Measurements from ENCODE around the gene USP49. TPM values are rescaled to one million over a fixed set of nuclear protein-coding genes. Genes with fewer than 3 reads are reported as not detected.

The USP49 gene
- total and polyA plus RNA-seq, 10 of the 15 experiments (the other 5 are each of a cell fraction or from before 2014, with no cell fraction given), result 1.0 to 7.7 (median 4.3) TPM

DNA sequence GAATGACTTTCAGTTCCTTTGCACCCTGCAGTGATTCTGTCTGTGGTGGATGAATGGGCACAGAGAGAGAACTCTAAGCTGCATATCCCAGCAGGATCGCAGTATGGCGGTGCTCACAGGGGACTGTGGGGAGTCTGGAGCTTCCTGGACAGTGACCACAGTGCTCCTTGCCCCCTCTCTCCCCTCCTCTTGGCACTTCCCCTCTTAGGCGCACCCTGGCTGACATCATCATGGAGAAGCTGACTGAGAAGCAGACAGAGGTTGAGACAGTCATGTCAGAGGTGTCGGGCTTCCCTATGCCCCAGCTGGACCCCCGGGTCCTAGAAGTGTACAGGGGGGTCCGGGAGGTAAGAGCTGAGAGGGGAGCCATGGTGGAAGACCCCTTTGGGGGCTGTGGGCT, 34.7 kb upstream of the USP49 start:
- Histone ChIP-seq H3K79me2 (ENCODE audit: control insufficient read depth, insufficient read depth, low read length) (peaks cover 8% of the 10 kb centered on the region), H3K4me3 (no peak overlapping the region), H3K27ac (ENCODE audit: control insufficient read depth, insufficient read depth) (no peak overlapping the region), H2AFZ (ENCODE audit: control insufficient read depth, low read depth, low read length) (no peak overlapping the region), H3K9ac (ENCODE audit: control insufficient read depth, insufficient read depth, low read length) (no peak overlapping the region), H3K36me3 (ENCODE audit: control insufficient read depth in 2 of 2, insufficient read depth in 2 of 2, low read length in 1 of 2) (peaks cover 33 to 50% of the 10 kb centered on the region in 2 experiments), H3K27me3 (replicated peaks in 1 of 2; ENCODE audit: control insufficient read depth in 2 of 2, insufficient read depth in 2 of 2, low read length in 1 of 2) (no peaks in the 10 kb centered on the region), H3K9me3 (replicated peaks; ENCODE audit: control insufficient read depth, insufficient read depth, low read length) (no peaks in the 10 kb centered on the region), H3K4me1 (ENCODE audit: control insufficient read depth, insufficient read depth, low read length) (peaks cover 4% of the 10 kb centered on the region; the same call in 1 of the 2 replicates), H4K20me1 (ENCODE audit: control insufficient read depth, insufficient read depth) (0 out of 2 replicates have a peak, but pooled peaks cover under 1% of the 10 kb centered on the region), H3K4me2 (ENCODE audit: control insufficient read depth, insufficient read depth) (no peak overlapping the region)
- BruUV-seq (replicated peaks), result no TSS peak
- FAIRE-seq (no peak), ATAC-seq (no peak), DNase-seq (ENCODE audit: low read depth, low spot score) (no peak)
- ChIA-PET POLR2A (interaction anchor here (1.4 kb wide), 1 partner anchor 8 kb away, joined by 4 read pairs; the partner anchor contains the start of genes BYSL and MED20), CTCF (interaction anchor here (1.8 to 13.2 kb wide), 2 partner anchors 6 to 83 kb away, joined by 5 to 137 read pairs; partner anchors contain the start of genes BYSL and MED20), SMC1A (ENCODE audit: uncharacterized antibody, unreplicated experiment) (interaction anchor here (1.2 kb wide), 1 partner anchor 8 kb away, joined by 5 read pairs; no protein-coding TSS in a partner anchor), RAD21 (ENCODE audit: unreplicated experiment) (interaction anchor here (1.2 to 2.0 kb wide), 2 partner anchors 9 to 110 kb away, joined by 3 to 7 read pairs; partner anchors contain the start of genes BYSL and MED20)
- TF ChIP-seq, protein P1, sequence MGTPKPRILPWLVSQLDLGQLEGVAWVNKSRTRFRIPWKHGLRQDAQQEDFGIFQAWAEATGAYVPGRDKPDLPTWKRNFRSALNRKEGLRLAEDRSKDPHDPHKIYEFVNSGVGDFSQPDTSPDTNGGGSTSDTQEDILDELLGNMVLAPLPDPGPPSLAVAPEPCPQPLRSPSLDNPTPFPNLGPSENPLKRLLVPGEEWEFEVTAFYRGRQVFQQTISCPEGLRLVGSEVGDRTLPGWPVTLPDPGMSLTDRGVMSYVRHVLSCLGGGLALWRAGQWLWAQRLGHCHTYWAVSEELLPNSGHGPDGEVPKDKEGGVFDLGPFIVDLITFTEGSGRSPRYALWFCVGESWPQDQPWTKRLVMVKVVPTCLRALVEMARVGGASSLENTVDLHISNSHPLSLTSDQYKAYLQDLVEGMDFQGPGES (IDR thresholded peaks at IDR 0.05), result no peak
- TF ChIP-seq CBX5 (IDR thresholded peaks at IDR 0.05; ENCODE audit: low read depth) (no peak), RCOR1 (conservative IDR thresholded peaks at IDR 0.05; ENCODE audit: low read depth, low read length) (no peak), BRCA1 (IDR thresholded peaks at IDR 0.05; ENCODE audit: low read depth, low read length) (no peak), SUPT20H (IDR thresholded peaks at IDR 0.05; ENCODE audit: borderline replicate concordance, control insufficient read depth, low read depth, low read length) (no peak), NR2C1 (IDR thresholded peaks at IDR 0.05) (no peak), HCFC1 (IDR thresholded peaks at IDR 0.05; ENCODE audit: low read length) (no peak), MXI1 (IDR thresholded peaks at IDR 0.05; ENCODE audit: low read depth, low read length) (no peak), ZSCAN29 (IDR thresholded peaks at IDR 0.05) (no peak), POLR2A (IDR thresholded peaks at IDR 0.05; ENCODE audit: low read depth, low read length) (no peak)
- TF ChIP-seq, protein P2, sequence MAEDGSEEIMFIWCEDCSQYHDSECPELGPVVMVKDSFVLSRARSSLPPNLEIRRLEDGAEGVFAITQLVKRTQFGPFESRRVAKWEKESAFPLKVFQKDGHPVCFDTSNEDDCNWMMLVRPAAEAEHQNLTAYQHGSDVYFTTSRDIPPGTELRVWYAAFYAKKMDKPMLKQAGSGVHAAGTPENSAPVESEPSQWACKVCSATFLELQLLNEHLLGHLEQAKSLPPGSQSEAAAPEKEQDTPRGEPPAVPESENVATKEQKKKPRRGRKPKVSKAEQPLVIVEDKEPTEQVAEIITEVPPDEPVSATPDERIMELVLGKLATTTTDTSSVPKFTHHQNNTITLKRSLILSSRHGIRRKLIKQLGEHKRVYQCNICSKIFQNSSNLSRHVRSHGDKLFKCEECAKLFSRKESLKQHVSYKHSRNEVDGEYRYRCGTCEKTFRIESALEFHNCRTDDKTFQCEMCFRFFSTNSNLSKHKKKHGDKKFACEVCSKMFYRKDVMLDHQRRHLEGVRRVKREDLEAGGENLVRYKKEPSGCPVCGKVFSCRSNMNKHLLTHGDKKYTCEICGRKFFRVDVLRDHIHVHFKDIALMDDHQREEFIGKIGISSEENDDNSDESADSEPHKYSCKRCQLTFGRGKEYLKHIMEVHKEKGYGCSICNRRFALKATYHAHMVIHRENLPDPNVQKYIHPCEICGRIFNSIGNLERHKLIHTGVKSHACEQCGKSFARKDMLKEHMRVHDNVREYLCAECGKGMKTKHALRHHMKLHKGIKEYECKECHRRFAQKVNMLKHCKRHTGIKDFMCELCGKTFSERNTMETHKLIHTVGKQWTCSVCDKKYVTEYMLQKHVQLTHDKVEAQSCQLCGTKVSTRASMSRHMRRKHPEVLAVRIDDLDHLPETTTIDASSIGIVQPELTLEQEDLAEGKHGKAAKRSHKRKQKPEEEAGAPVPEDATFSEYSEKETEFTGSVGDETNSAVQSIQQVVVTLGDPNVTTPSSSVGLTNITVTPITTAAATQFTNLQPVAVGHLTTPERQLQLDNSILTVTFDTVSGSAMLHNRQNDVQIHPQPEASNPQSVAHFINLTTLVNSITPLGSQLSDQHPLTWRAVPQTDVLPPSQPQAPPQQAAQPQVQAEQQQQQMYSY (CRISPR knock-in tag; IDR thresholded peaks at IDR 0.05), result no peak
- TF ChIP-seq, protein P3, sequence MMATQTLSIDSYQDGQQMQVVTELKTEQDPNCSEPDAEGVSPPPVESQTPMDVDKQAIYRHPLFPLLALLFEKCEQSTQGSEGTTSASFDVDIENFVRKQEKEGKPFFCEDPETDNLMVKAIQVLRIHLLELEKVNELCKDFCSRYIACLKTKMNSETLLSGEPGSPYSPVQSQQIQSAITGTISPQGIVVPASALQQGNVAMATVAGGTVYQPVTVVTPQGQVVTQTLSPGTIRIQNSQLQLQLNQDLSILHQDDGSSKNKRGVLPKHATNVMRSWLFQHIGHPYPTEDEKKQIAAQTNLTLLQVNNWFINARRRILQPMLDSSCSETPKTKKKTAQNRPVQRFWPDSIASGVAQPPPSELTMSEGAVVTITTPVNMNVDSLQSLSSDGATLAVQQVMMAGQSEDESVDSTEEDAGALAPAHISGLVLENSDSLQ (IDR thresholded peaks at IDR 0.05), result no peak
- TF ChIP-seq, protein P4, sequence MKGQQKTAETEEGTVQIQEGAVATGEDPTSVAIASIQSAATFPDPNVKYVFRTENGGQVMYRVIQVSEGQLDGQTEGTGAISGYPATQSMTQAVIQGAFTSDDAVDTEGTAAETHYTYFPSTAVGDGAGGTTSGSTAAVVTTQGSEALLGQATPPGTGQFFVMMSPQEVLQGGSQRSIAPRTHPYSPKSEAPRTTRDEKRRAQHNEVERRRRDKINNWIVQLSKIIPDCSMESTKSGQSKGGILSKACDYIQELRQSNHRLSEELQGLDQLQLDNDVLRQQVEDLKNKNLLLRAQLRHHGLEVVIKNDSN (IDR thresholded peaks at IDR 0.05; ENCODE audit: borderline replicate concordance, extremely low read length, insufficient read depth, low read depth, low read length), result no peak
- intact Hi-C loops (cut with micrococcal nuclease; ENCODE audit: unreplicated experiment) (no loop called here), in situ Hi-C loops (cut with MboI) (loop anchor here (10.0 kb wide), 1 partner anchor 115 kb away; no protein-coding TSS in a partner anchor)
- WGBS (ENCODE audit: insufficient coverage, insufficient replicate concordance, low lambda C conversion rate, missing lambda C conversion rate), result 86% methylated on average over 6 of the region's 6 CpGs

Data from GM12878 (cell line).